GM12878 (cell line): ENCODE results near the gene ENTPD6. TPM values are rescaled to one million over a fixed set of nuclear protein-coding genes. Genes with fewer than 3 reads are reported as not detected.
"Not testable (repeated sequence)": the region's sequence is repeated elsewhere in the genome, so short reads cannot be mapped to it uniquely, and the experiment has no call there.

ENCODE experiments used
- ATAC-seq: fragments of 200-7000 bp; cut with Tn5 transposase; 3 replicates; pipeline ENCODE4 v1.9.1; 2020; ENCODE audit warnings: mild to moderate bottlenecking, moderate library complexity
- BruUV-seq: library from RNA; stranded (reverse); fragments of 400-500 nt; replicated peaks from 2 replicates; lab custom pipeline; 2021; lab: Mats Ljungman, UMichigan
- CTCF ChIA-PET: fragments of 300-600 bp; sonication (Branson Sonifier 250); formaldehyde crosslinking; extraction: SDS; loops from one replicate; lab custom pipeline; 2021; ENCODE audit warnings: inconsistent platforms; lab: Yijun Ruan, JAX
- POLR2A ChIA-PET: fragments of 350-600 bp; formaldehyde crosslinking; extraction: SDS; loops from one replicate; lab custom pipeline; 2021; ENCODE audit warnings: inconsistent platforms; lab: Charles Lee
- RAD21 ChIA-PET: fragments of 300-600 bp; sonication (Branson Sonifier 250); formaldehyde crosslinking; loops from one replicate; lab custom pipeline; 2023; ENCODE audit warnings: antibody characterized with exemption; ENCODE audit not compliant: unreplicated experiment; lab: Charles Lee
- SMC1A ChIA-PET: fragments of 300-600 bp; sonication (Branson Sonifier 250); formaldehyde crosslinking; loops from one replicate; lab custom pipeline; 2023; ENCODE audit not compliant: unreplicated experiment, uncharacterized antibody; lab: Charles Lee
- DNase-seq: peaks from one replicate; pipeline ENCODE4 v3.0.0-alpha.2; 2011; ENCODE audit warnings: low read depth, low spot score
- FAIRE-seq: peaks from 3 replicates; lab custom pipeline; 2011; peaks lifted over from hg19 to GRCh38; lab: Jason Lieb, UNC
- H2AFZ ChIP-seq: 2 replicates; pipeline ENCODE4 v1.6.0; 2011; ENCODE audit warnings: low read depth, low read length, control low read depth; ENCODE audit not compliant: control insufficient read depth
- H3K27ac ChIP-seq: 2 replicates; pipeline ENCODE4 v1.5.1; 2011; ENCODE audit warnings: control low read depth; ENCODE audit not compliant: control insufficient read depth, insufficient read depth
- H3K27me3 ChIP-seq, 2 experiments: replicated peaks in 1 of 2; 2 replicates each; pipeline versions ENCODE4 v1.6.0 to v1.6.1; 2011; ENCODE audit warnings: low read length in 1 of 2; ENCODE audit not compliant: control insufficient read depth in 2 of 2, insufficient read depth in 2 of 2
- H3K36me3 ChIP-seq, 2 experiments: 2 replicates each; pipeline ENCODE4 v1.5.1; 2011; ENCODE audit warnings: low read length in 1 of 2; ENCODE audit not compliant: control insufficient read depth in 2 of 2, insufficient read depth in 2 of 2
- H3K4me1 ChIP-seq: 2 replicates; pipeline ENCODE4 v1.6.1; 2011; ENCODE audit warnings: mild to moderate bottlenecking, low read length, moderate library complexity, mixed read lengths; ENCODE audit not compliant: control insufficient read depth, insufficient read depth
- H3K4me2 ChIP-seq: 2 replicates; pipeline ENCODE4 v1.6.0; 2011; ENCODE audit warnings: control low read depth; ENCODE audit not compliant: control insufficient read depth, insufficient read depth
- H3K4me3 ChIP-seq: fragments of 200-600 bp; sonication (generic); 2 replicates; pipeline ENCODE4 v1.5.1; 2016
- H3K79me2 ChIP-seq: 2 replicates; pipeline ENCODE4 v1.6.0; 2011; ENCODE audit warnings: low read length; ENCODE audit not compliant: control insufficient read depth, insufficient read depth
- H3K9ac ChIP-seq: 2 replicates; pipeline ENCODE4 v1.8.0; 2011; ENCODE audit warnings: low read length, control low read depth, mixed read lengths; ENCODE audit not compliant: control insufficient read depth, insufficient read depth
- H3K9me3 ChIP-seq: replicated peaks from 3 replicates; pipeline ENCODE4 v1.5.1; 2011; ENCODE audit warnings: mild to moderate bottlenecking, low read length; ENCODE audit not compliant: control insufficient read depth, insufficient read depth
- H4K20me1 ChIP-seq: 2 replicates; pipeline ENCODE4 v1.6.0; 2011; ENCODE audit not compliant: control insufficient read depth, insufficient read depth
- CHD1 ChIP-seq: IDR thresholded peaks from 2 replicates; pipeline ENCODE4 v1.6.1; 2012; ENCODE audit warnings: low read depth, low read length, improper control_type of control experiment
- ZBTB4 ChIP-seq: fragments of 450-650 bp; formaldehyde crosslinking; IDR thresholded peaks from 2 replicates; pipeline ENCODE4 v1.4.0; 2022; ENCODE audit warnings: mild to moderate bottlenecking, moderate library complexity
- ZNF207 ChIP-seq: fragments of 450-650 bp; IDR thresholded peaks from 2 replicates; pipeline ENCODE4 v1.6.1; 2014; ENCODE audit warnings: antibody characterized with exemption, mild to moderate bottlenecking, borderline replicate concordance
- WGBS: methylation state at CpG from one replicate; pipeline ENCODE4 v1.1.6; 2016; ENCODE audit warnings: low lambda C conversion rate; ENCODE audit not compliant: insufficient replicate concordance, insufficient coverage; ENCODE audit errors: missing lambda C conversion rate; 5-methylcytosine and 5-hydroxymethylcytosine counted together
- in situ Hi-C: fragments of 300-500 bp; cut with MboI; formaldehyde crosslinking; loops from 9 replicates; pipeline ENCODE4 v1.14.3; 2018; ENCODE audit warnings: mixed read lengths
- intact Hi-C: fragments of 100-400 bp; cut with micrococcal nuclease; formaldehyde crosslinking; loops from one replicate; pipeline ENCODE4 v1.14.2; 2022; ENCODE audit not compliant: unreplicated experiment
- polyA plus RNA-seq, 11 experiments: library from polyadenylated mRNA; depleted of rRNA in 4 of 11; unstranded in 6 of 11; stranded (reverse) in 5 of 11; fragments of >200 nt; fragmentation: Nextera tagmentation in 4 of 11; fragmentation: Illumina TruSeq in 1 of 11; extraction: Ambion mirVana in 4 of 11; extraction: Trizol in 1 of 11; gene quantifications; 1 replicate in 1 of 11; 2 replicates in 10 of 11; pipeline versions ENCODE4 v1.2.1 to v1.2.3, GENCODE V29; 2011 to 2016; ENCODE audit warnings: inconsistent platforms in 2 of 11, missing spikeins in 2 of 11, low read depth in 1 of 11
- total RNA-seq, 4 experiments: library from RNA; depleted of rRNA in 3 of 4; stranded (reverse); fragments of >200 nt in 3 of 4; fragmentation: Illumina TruSeq in 1 of 4; extraction: Trizol in 1 of 4; gene quantifications; 2 replicates each; pipeline versions ENCODE4 v1.2.1 to v1.2.3, GENCODE V29; 2013 to 2021
- TF ChIP-seq, protein P1 (sequence below): fragments of 450-650 bp; IDR thresholded peaks from 2 replicates; pipeline ENCODE4 v1.6.1; 2014; ENCODE audit warnings: mild to moderate bottlenecking

Gene ENTPD6
- total and polyA plus RNA-seq, 10 of the 15 experiments (the other 5 are each of a cell fraction or from before 2014, with no cell fraction given) = 0.53 to 45.4 (median 31.1) TPM

DNA sequence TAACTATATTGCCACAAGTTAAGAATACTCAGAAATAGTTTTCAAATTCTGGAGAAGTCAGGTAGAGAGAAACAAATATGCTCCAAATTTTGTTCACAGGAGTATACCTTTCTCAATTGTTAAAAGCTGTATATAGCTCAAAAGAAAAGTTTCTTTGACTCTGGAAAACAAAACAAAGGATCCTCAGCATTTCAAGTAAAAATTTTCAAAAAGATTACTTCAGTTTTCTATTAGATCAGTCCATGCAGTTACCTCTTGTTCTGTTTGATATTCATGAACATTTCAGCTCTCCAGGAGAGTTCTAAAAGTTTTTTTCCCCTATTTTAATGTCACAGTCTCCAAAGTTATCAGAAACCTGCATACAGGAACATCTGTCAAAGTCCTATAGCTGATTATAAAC is 30.4 kb upstream of the ENTPD6 start (continued):
- TF ChIP-seq ZBTB4 (no peak), ZNF207 (no peak), CHD1 (no peak)
- TF ChIP-seq, protein P1, sequence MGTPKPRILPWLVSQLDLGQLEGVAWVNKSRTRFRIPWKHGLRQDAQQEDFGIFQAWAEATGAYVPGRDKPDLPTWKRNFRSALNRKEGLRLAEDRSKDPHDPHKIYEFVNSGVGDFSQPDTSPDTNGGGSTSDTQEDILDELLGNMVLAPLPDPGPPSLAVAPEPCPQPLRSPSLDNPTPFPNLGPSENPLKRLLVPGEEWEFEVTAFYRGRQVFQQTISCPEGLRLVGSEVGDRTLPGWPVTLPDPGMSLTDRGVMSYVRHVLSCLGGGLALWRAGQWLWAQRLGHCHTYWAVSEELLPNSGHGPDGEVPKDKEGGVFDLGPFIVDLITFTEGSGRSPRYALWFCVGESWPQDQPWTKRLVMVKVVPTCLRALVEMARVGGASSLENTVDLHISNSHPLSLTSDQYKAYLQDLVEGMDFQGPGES = no peak

DNA sequence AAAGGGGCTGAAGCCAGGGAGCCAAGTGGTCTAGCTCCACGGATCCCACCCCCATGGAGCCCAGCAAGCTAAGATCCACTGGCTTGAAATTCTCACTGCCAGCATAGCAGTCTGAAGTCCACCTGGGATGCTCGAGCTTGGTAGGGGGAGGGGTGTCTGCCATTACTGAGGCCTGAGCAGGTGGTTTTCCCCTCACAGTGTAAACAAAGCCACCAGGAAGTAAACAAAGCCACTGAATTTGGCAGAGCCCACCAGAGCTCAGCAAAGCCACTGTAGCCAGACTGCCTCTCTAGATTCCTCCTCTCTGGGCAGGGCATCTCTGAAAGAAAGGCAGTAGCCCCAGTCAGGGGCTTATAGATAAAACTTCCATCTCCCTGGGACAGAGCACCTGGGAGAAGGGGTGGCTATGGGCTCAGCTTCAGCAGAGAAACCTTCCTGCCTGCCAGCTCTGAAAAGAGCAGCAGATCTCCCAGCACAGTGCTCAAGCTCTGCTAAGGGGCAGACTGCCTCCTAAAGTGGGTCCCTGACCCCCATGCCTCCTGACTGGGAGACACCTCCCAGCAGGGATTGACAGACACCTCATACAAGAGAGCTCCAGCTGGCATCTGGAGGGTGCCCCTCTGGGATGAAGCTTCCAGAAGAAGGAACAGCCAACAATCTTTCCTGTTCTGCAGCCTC is 29.3 kb upstream of the ENTPD6 start:
- POLR2A ChIA-PET, BruUV-seq, H3K4me3 ChIP-seq, H3K4me2 ChIP-seq, H3K9ac ChIP-seq, H2AFZ ChIP-seq, H3K36me3 ChIP-seq, H3K4me1 ChIP-seq, in situ Hi-C loops, H3K79me2 ChIP-seq, ATAC-seq, intact Hi-C loops, FAIRE-seq, H3K27ac ChIP-seq, H3K27me3 ChIP-seq, DNase-seq, H4K20me1 ChIP-seq, RAD21 ChIA-PET, H3K9me3 ChIP-seq: not testable (repeated sequence)
- SMC1A ChIA-PET = interaction anchor here (1.0 kb wide), 1 partner anchor 243 kb away, joined by 3 read pairs; no protein-coding TSS in a partner anchor
- WGBS = 15% methylated on average over 2 of the region's 2 CpGs
- CTCF ChIA-PET = interaction anchor here (0.6 kb wide), 1 partner anchor 143 kb away, joined by 3 read pairs; no protein-coding TSS in a partner anchor
